Measurements from ENCODE around the gene CAPZA2. TPM values are rescaled to one million over a fixed set of nuclear protein-coding genes. Genes with fewer than 3 reads are reported as not detected.
A peak's percentile ranks its signal among the peaks of the same experiment; 100 is the strongest.

CAPZA2 gene
- total and polyA plus RNA-seq, 2 experiments from 2014 or later = 201 to 301 TPM

DNA sequence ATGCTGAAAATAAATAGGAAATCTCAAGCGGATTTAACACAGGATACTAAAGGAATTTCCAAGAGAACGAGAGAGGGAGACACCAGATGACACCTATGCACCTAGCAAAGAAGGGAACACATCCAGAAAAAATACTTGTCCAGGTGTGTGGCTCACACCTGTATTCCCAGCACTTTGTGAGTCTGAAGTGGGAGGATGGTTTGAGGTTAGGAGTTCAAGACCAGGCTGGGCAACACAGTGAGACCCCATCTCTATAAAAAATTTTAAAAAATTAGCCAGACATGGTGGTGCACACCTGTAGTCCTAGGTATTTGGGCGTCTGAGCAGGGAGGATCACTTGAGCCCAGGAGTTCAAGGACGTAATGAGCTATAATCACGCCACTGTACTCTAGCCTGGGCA, 11.2 kb upstream of the CAPZA2 start:
- 74 to 80% methylated on average over 5 of the region's 5 CpGs for WGBS, 2 experiments (ENCODE audit: low coverage in 1 of 2, low lambda C conversion rate in 2 of 2, missing lambda C conversion rate in 2 of 2)
- H3K9me3 ChIP-seq (ENCODE audit: low read depth) = no peaks in the 10 kb centered on the region
- no peak for TF ChIP-seq EZH2 (IDR thresholded peaks at IDR 0.05; ENCODE audit: insufficient read depth, poor library complexity, severe bottlenecking)
- no peak for TF ChIP-seq EZH2phosphoT487 (IDR thresholded peaks at IDR 0.05; ENCODE audit: insufficient read depth, low read depth)
- in situ Hi-C loops (cut with MboI) = no loop called here
- DNase-seq = no peak
- H3F3A ChIP-seq (ENCODE audit: insufficient read depth) = peaks cover 10% of the 10 kb centered on the region; the same call in 1 of the 2 replicates
- H3K27ac ChIP-seq = no peak overlapping the region
- no peaks in the 10 kb centered on the region for H4K20me1 ChIP-seq (ENCODE audit: insufficient read depth)
- H3K4me2 ChIP-seq (ENCODE audit: unreplicated experiment) = no peak overlapping the region
- no peaks in the 10 kb centered on the region for H3K36me3 ChIP-seq (ENCODE audit: low read depth)
- H3K4me1 ChIP-seq (ENCODE audit: insufficient read depth) = peaks cover 13% of the 10 kb centered on the region
- H3K27me3 ChIP-seq (replicated peaks; ENCODE audit: insufficient read depth) = no peaks in the 10 kb centered on the region
- H3K79me2 ChIP-seq (ENCODE audit: insufficient read depth) = no peaks in the 10 kb centered on the region
- no peak overlapping the region for H3K9ac ChIP-seq
- H3K4me3 ChIP-seq = no peak overlapping the region
- H2AFZ ChIP-seq = no peak overlapping the region
- no peaks in the 10 kb centered on the region for H3K9me2 ChIP-seq (ENCODE audit: insufficient read depth)

DNA sequence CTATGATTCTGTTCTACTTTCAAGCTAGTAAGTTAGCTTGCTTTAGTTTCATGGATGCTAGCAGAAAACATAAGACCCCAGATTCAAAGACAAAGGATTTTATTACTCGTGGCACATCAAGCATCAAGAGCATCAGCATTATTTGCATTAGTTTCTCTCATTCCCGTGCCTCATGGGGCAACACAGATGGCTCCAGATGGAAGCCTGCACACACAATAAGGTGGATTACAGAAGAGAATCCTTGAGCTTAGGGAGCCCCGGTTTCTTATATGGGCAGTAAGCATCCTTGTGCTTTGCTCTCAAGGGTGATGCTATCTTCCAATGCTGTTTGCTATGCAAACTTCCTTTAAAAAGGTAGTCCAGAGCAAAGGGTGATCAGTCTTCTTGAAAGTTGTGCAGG, 10.7 kb upstream of the CAPZA2 start:
- TF ChIP-seq EZH2phosphoT487 (IDR thresholded peaks at IDR 0.05; ENCODE audit: insufficient read depth, low read depth) = no peak
- TF ChIP-seq EZH2 (IDR thresholded peaks at IDR 0.05; ENCODE audit: insufficient read depth, poor library complexity, severe bottlenecking) = no peak
- H3K36me3 ChIP-seq (ENCODE audit: low read depth) = no peaks in the 10 kb centered on the region

DNA sequence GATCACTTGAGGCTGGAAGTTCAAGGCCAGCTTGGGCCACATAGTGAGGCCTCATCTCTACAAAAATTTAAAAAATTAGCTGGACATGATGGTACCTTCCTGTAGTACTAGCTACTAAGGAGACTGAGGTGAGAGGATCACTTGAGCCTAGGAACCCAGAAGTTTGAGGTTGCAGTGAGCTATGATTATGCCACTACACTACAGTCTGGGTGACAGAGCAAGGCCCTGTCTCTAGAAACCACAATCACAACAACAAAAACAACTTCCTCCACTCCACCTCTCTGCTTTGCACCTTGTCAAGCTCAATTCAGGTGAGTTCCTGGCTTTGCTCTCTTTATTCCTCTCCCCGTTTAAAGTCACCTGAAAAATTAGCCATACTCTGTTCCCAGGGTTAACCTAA, 8.3 kb upstream of the CAPZA2 start:
- in situ Hi-C loops (cut with MboI) = no loop called here
- Histone ChIP-seq H3K9ac (no peak overlapping the region), H3K4me2 (ENCODE audit: unreplicated experiment) (no peak overlapping the region), H4K20me1 (ENCODE audit: insufficient read depth) (no peaks in the 10 kb centered on the region), H3K9me2 (ENCODE audit: insufficient read depth) (no peaks in the 10 kb centered on the region), H2AFZ (no peak overlapping the region), H3K27me3 (replicated peaks; ENCODE audit: insufficient read depth) (no peaks in the 10 kb centered on the region), H3K36me3 (ENCODE audit: low read depth) (no peaks in the 10 kb centered on the region), H3K4me3 (no peak overlapping the region), H3K79me2 (ENCODE audit: insufficient read depth) (no peaks in the 10 kb centered on the region), H3K4me1 (ENCODE audit: insufficient read depth) (peaks cover 17% of the 10 kb centered on the region), H3K27ac (no peak overlapping the region), H3F3A (ENCODE audit: insufficient read depth) (peaks cover 10% of the 10 kb centered on the region; the same call in 1 of the 2 replicates), H3K9me3 (ENCODE audit: low read depth) (no peaks in the 10 kb centered on the region)
- DNase-seq = no peak
- TF ChIP-seq EZH2 (IDR thresholded peaks at IDR 0.05; ENCODE audit: insufficient read depth, poor library complexity, severe bottlenecking) (no peak), EZH2phosphoT487 (IDR thresholded peaks at IDR 0.05; ENCODE audit: insufficient read depth, low read depth) (no peak)
- WGBS, 2 experiments (ENCODE audit: low coverage in 1 of 2, low lambda C conversion rate in 2 of 2, missing lambda C conversion rate in 2 of 2) = 100% methylated on average over 1 of the region's 1 CpG

More for the DNA sequence above, 10.7 kb upstream of the CAPZA2 start:
- H3K4me2 ChIP-seq (ENCODE audit: unreplicated experiment) = no peak overlapping the region
- no peak overlapping the region for H3K27ac ChIP-seq
- no peaks in the 10 kb centered on the region for H3K9me3 ChIP-seq (ENCODE audit: low read depth)
- H3K79me2 ChIP-seq (ENCODE audit: insufficient read depth) = no peaks in the 10 kb centered on the region
- WGBS, 2 experiments (ENCODE audit: low coverage in 1 of 2, low lambda C conversion rate in 2 of 2, missing lambda C conversion rate in 2 of 2) = 60 to 69% methylated on average over 3 of the region's 3 CpGs
- H3K4me1 ChIP-seq (ENCODE audit: insufficient read depth) = peaks cover 13% of the 10 kb centered on the region
- in situ Hi-C loops (cut with MboI) = no loop called here
- no peaks in the 10 kb centered on the region for H3K27me3 ChIP-seq (replicated peaks; ENCODE audit: insufficient read depth)
- no peak overlapping the region for H2AFZ ChIP-seq
- H4K20me1 ChIP-seq (ENCODE audit: insufficient read depth) = no peaks in the 10 kb centered on the region
- H3K4me3 ChIP-seq = no peak overlapping the region
- H3F3A ChIP-seq (ENCODE audit: insufficient read depth) = peaks cover 10% of the 10 kb centered on the region; the same call in 1 of the 2 replicates
- H3K9ac ChIP-seq = no peak overlapping the region
- DNase-seq = no peak
- no peaks in the 10 kb centered on the region for H3K9me2 ChIP-seq (ENCODE audit: insufficient read depth)

DNA sequence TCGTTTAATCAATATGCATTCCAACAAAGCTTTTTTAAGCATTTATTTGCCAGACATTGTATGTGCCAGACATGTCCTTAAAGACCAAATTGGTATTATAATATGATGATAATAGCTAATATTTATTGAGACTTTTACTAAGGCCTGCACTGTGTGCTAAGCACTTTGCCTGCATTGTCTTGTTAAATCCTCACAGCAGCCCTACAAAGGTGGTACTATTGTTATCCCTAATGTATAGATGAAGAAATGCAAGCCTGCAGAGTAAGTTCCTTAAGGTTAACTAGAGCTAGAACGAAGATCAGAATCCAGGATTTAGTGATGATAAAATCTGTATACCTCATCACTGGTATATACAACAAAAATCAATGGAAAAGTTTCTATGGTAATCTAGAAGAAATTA, 5.3 kb upstream of the CAPZA2 start:
- Histone ChIP-seq H3K4me3 (no peak overlapping the region), H4K20me1 (ENCODE audit: insufficient read depth) (no peaks in the 10 kb centered on the region), H3K9me3 (ENCODE audit: low read depth) (no peaks in the 10 kb centered on the region), H3K4me1 (ENCODE audit: insufficient read depth) (peaks cover 24% of the 10 kb centered on the region), H3K27ac (no peak overlapping the region), H3K79me2 (ENCODE audit: insufficient read depth) (no peaks in the 10 kb centered on the region), H3K27me3 (replicated peaks; ENCODE audit: insufficient read depth) (no peaks in the 10 kb centered on the region), H3K4me2 (ENCODE audit: unreplicated experiment) (no peak overlapping the region), H3F3A (ENCODE audit: insufficient read depth) (peaks cover 15% of the 10 kb centered on the region), H2AFZ (no peak overlapping the region), H3K9me2 (ENCODE audit: insufficient read depth) (no peaks in the 10 kb centered on the region), H3K9ac (no peak overlapping the region), H3K36me3 (ENCODE audit: low read depth) (no peaks in the 10 kb centered on the region)
- in situ Hi-C loops (cut with MboI) = no loop called here
- TF ChIP-seq EZH2 (IDR thresholded peaks at IDR 0.05; ENCODE audit: insufficient read depth, poor library complexity, severe bottlenecking) = no peak
- TF ChIP-seq EZH2phosphoT487 (IDR thresholded peaks at IDR 0.05; ENCODE audit: insufficient read depth, low read depth) = no peak
- no peak for DNase-seq
- 82 to 84% methylated on average over 2 of the region's 2 CpGs for WGBS, 2 experiments (ENCODE audit: low coverage in 1 of 2, low lambda C conversion rate in 2 of 2, missing lambda C conversion rate in 2 of 2)

DNA sequence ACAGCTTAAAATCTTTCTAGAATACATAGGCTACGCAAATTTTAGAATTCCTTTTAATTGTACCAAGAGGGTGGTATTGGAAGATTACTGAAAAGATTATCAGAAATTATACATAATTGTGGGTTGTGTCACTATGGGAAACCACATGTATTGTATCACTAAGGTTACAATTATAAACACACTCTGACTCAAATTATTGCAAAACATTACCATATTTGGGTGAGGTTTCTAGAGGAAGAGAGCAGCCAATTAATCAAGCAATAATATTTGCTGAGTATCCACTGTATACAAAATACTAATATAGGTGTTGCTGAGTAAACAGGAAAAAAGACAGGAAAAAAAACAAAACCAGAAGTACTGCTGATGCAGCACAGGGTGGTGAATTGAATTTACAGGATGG, 3.1 kb upstream of the CAPZA2 start:
- no peaks in the 10 kb centered on the region for H3K36me3 ChIP-seq (ENCODE audit: low read depth)
- H3K27ac ChIP-seq = peak overlapping the region; percentile 25

More for the DNA sequence above, 3.1 kb upstream of the CAPZA2 start:
- Histone ChIP-seq H3K9me2 (ENCODE audit: insufficient read depth) (no peaks in the 10 kb centered on the region), H3K4me2 (ENCODE audit: unreplicated experiment) (peak overlapping the region; percentile 55), H3K4me3 (no peak overlapping the region), H3K4me1 (ENCODE audit: insufficient read depth) (peaks cover 25% of the 10 kb centered on the region), H3K9me3 (ENCODE audit: low read depth) (no peaks in the 10 kb centered on the region), H2AFZ (no peak overlapping the region), H3K79me2 (ENCODE audit: insufficient read depth) (peaks cover 16% of the 10 kb centered on the region), H4K20me1 (ENCODE audit: insufficient read depth) (no peaks in the 10 kb centered on the region), H3K9ac (peak overlapping the region; percentile 13), H3K27me3 (replicated peaks; ENCODE audit: insufficient read depth) (no peaks in the 10 kb centered on the region), H3F3A (ENCODE audit: insufficient read depth) (peaks cover 20% of the 10 kb centered on the region)
- 66 to 73% methylated on average over 1 of the region's 1 CpG for WGBS, 2 experiments (ENCODE audit: low coverage in 1 of 2, low lambda C conversion rate in 2 of 2, missing lambda C conversion rate in 2 of 2)
- TF ChIP-seq EZH2phosphoT487 (IDR thresholded peaks at IDR 0.05; ENCODE audit: insufficient read depth, low read depth) (no peak), EZH2 (IDR thresholded peaks at IDR 0.05; ENCODE audit: insufficient read depth, poor library complexity, severe bottlenecking) (no peak)
- peak; percentile 90 for DNase-seq
- in situ Hi-C loops (cut with MboI) = no loop called here
